Heart left ventricle (tissue), 16 donors: Measurements from ENCODE around the gene VRTN. TPM values are rescaled to one million over a fixed set of nuclear protein-coding genes. Genes with fewer than 3 reads are reported as not detected.

ENCODE experiments used
- ATAC-seq, 4 donors: fragments of 200-7000 bp; cut with Tn5 transposase; one replicate each; pipeline ENCODE4 v1.9.1; 2020 to 2022; ENCODE audit warnings: moderate library complexity in 4 of 4, mild to moderate bottlenecking in 3 of 4, moderate number of reproducible peaks in 1 of 4
- DNase-seq, 5 donors: peaks; one replicate each; pipeline ENCODE4 v3.0.0-alpha.2; 2020
- H3K27ac ChIP-seq, 12 donors: fragments of 200-600 bp; sonication (generic) in 4 of 12; one replicate each; pipeline versions ENCODE4 v1.5.0 to v1.8.0; 2016 to 2022; ENCODE audit warnings: mild to moderate bottlenecking in 2 of 12
- H3K27me3 ChIP-seq, 9 donors: fragments of 200-600 bp; sonication (generic) in 2 of 9; one replicate each; pipeline versions ENCODE4 v1.5.1 to v1.8.0; 2016 to 2022; ENCODE audit warnings: mild to moderate bottlenecking in 3 of 9
- H3K36me3 ChIP-seq, 9 donors: fragments of 200-600 bp; sonication (generic) in 2 of 9; one replicate each; pipeline versions ENCODE4 v1.5.0 to v1.8.0; 2018 to 2022; ENCODE audit warnings: mild to moderate bottlenecking in 2 of 9
- H3K4me1 ChIP-seq, 12 donors: fragments of 200-600 bp; sonication (generic) in 4 of 12; one replicate each; pipeline versions ENCODE4 v1.5.0 to v1.8.0; 2016 to 2022; ENCODE audit warnings: mild to moderate bottlenecking in 3 of 12
- H3K4me3 ChIP-seq, 12 donors: fragments of 200-600 bp; sonication (generic) in 4 of 12; one replicate each; pipeline versions ENCODE4 v1.5.0 to v1.8.0; 2017 to 2022; ENCODE audit warnings: mild to moderate bottlenecking in 9 of 12, moderate library complexity in 4 of 12
- H3K9me3 ChIP-seq, 12 donors: fragments of 200-600 bp; sonication (generic) in 4 of 12; one replicate each; pipeline versions ENCODE4 v1.5.0 to v1.8.0; 2016 to 2022; ENCODE audit warnings: mild to moderate bottlenecking in 1 of 12
- POLR2A ChIP-seq, 2 donors: fragments of 450-650 bp; IDR thresholded peaks; one replicate each; pipeline ENCODE4 v1.6.1; 2017; ENCODE audit warnings: antibody characterized with exemption in 2 of 2, mild to moderate bottlenecking in 2 of 2, moderate library complexity in 2 of 2
- WGBS, 4 donors: extraction: QIAGEN DNeasy Blood & Tissue Kit in 2 of 4; methylation state at CpG; one replicate each; pipeline versions ENCODE4 v1.1.5 to v1.1.7; 2013 to 2018; 5-methylcytosine and 5-hydroxymethylcytosine counted together
- intact Hi-C, 10 donors: fragments of 100-400 bp; cut with DNase I; formaldehyde crosslinking; loops; one replicate each; pipeline versions ENCODE4 v1.11.1 to v1.14.2; 2022
- polyA plus RNA-seq, 2 donors: library from polyadenylated mRNA; stranded (reverse); fragments of 200-250 nt; gene quantifications; one replicate each; pipeline ENCODE4 v1.2.3, GENCODE V29; 2013
- total RNA-seq, 9 donors: library from RNA; depleted of rRNA in 2 of 9; stranded (reverse); fragments of >200 nt in 2 of 9; fragmentation: NEBNext Ultra II Directional in 3 of 9; extraction: Animal tissue kit (Norgen Biotek cat#: 25700) in 3 of 9; gene quantifications; one replicate each; pipeline versions ENCODE4 v1.1.0 to v1.2.4, GENCODE V29; 2016 to 2023
- TF ChIP-seq, protein P1 (sequence below), 12 donors: fragments of 200-600 bp; sonication (generic) in 4 of 12; IDR thresholded peaks; one replicate each; pipeline versions ENCODE4 v1.5.0 to v1.8.0; 2018 to 2022; ENCODE audit warnings: antibody characterized with exemption in 12 of 12, mild to moderate bottlenecking in 5 of 12
- donor health status: ischemic (EF 13 %, LVEDD 7.1; RV severe dilation, severe dysfunction).
- donor health status: healthy with polysubstance abuse.
- donor health status: DM: no; HTN: yes; CAD: no.
- donor health status: DM: no; HTN: no; CAD: no.
- donor health status: ischemic (EF 25% LVEDD 6.9; RV normal size, moderate dysfunction).
- donor health status: ischemic (EF 25% LVEDD 5.7; RV mildly dilated, moderate dysfunction).
- donor health status: healthy.
- donor health status: DM: yes; HTN: yes; CAD: no.
- donor health status: ischemic (EF 35%, LVEDD 5.7; RV mildly dilated, moderate dysfunction).
- donor health status: nonischemic (EF 11% LVEDD 7.7; RV severe dilation, severe dysfunction).
- donor health status: DM: yes; HTN: yes; CAD: no.
- donor health status: PGD.
- donor health status: ischemic (EF 29% LVEDD 5.4; RV normal size, mild dysfunction).
- donor health status: nonischemic (EF 23%, LVEDD 6.1; RV moderate dilation, normal function).

The VRTN gene
- total and polyA plus RNA-seq, 11 donors, result not detected

- H3K27me3 ChIP-seq, result peaks cover 0 to 22% (median 0%) of the 10 kb centered on the region in 9 donors
- DNase-seq (no peak), ATAC-seq (no peak)
- H3K4me1 ChIP-seq, result no peaks in the 10 kb centered on the region
- H3K27ac ChIP-seq, result no peak overlapping the region
- no peaks in the 10 kb centered on the region for H3K9me3 ChIP-seq
- H3K36me3 ChIP-seq, result no peaks in the 10 kb centered on the region
- intact Hi-C loops, result no loop called here
- TF ChIP-seq POLR2A (IDR thresholded peaks at IDR 0.05), result no peak
- TF ChIP-seq, protein P1, sequence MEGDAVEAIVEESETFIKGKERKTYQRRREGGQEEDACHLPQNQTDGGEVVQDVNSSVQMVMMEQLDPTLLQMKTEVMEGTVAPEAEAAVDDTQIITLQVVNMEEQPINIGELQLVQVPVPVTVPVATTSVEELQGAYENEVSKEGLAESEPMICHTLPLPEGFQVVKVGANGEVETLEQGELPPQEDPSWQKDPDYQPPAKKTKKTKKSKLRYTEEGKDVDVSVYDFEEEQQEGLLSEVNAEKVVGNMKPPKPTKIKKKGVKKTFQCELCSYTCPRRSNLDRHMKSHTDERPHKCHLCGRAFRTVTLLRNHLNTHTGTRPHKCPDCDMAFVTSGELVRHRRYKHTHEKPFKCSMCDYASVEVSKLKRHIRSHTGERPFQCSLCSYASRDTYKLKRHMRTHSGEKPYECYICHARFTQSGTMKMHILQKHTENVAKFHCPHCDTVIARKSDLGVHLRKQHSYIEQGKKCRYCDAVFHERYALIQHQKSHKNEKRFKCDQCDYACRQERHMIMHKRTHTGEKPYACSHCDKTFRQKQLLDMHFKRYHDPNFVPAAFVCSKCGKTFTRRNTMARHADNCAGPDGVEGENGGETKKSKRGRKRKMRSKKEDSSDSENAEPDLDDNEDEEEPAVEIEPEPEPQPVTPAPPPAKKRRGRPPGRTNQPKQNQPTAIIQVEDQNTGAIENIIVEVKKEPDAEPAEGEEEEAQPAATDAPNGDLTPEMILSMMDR (IDR thresholded peaks at IDR 0.05), result no peak
- no peak overlapping the region for H3K4me3 ChIP-seq
- 90 to 93% (median 92%) methylated on average over 22 to 32 of the region's 32 CpGs for WGBS, 4 donors
These were observed 8.8 kb downstream of the VRTN start for GRCh38 chr14:74356892-74357575.

GRCh38 chr14:74357585-74357984, 9.3 kb downstream of the VRTN start:
- ATAC-seq (no peak), DNase-seq (no peak)
- Histone ChIP-seq H3K4me1 (peaks cover 0 to 3% (median 0%) of the 10 kb centered on the region in 12 donors), H3K4me3 (no peak overlapping the region), H3K27ac (no peak overlapping the region), H3K27me3 (peaks cover 0 to 16% (median 0%) of the 10 kb centered on the region in 9 donors), H3K36me3 (no peaks in the 10 kb centered on the region), H3K9me3 (no peaks in the 10 kb centered on the region)
- intact Hi-C loops, result no loop called here
- TF ChIP-seq, protein P1 (IDR thresholded peaks at IDR 0.05), result no peak
- TF ChIP-seq POLR2A (IDR thresholded peaks at IDR 0.05), result no peak
- 87 to 93% (median 88%) methylated on average over 4 to 19 of the region's 19 CpGs for WGBS, 4 donors

DNA sequence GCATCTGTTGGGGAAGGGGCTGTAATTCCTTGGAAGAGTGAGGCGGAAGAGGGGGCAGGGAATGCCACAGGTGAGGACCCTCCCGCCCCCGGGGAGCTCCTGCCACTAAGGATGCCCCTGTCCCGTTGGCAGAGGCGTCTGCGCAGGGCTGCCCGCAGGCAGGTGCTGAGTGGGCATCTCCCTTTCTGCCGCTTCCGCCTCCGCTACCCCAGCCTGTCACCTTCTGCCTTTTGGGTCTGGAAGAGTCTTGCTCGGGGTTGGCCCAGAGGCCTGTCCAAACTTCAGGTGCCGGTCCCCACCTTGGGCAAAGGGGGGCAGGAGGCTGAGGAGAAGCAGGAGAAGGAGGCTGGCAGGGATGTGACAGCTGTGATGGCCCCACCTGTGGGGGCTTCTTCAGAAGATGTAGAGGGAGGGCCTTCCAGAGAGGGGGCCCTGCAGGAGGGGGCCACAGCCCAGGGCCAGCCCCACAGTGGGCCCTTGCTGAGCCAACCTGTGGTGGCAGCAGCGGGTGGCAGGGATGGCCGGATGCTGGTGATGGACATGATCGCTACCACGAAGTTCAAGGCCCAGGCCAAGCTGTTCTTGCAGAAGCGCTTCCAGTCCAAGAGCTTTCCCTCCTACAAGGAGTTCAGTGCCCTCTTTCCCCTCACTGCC, 10.0 kb downstream of the VRTN start:
- H3K4me1 ChIP-seq, result peaks cover 0 to 4% (median 0%) of the 10 kb centered on the region in 12 donors
- no peaks in the 10 kb centered on the region for H3K36me3 ChIP-seq
- DNase-seq (no peak), ATAC-seq (peak in 1 of 4 donors; percentile 21)
- WGBS, 4 donors, result 90 to 93% (median 91%) methylated on average over 14 to 17 of the region's 17 CpGs
- no peak for TF ChIP-seq POLR2A (IDR thresholded peaks at IDR 0.05)
- no peaks in the 10 kb centered on the region for H3K9me3 ChIP-seq
- no peak overlapping the region for H3K27ac ChIP-seq
- intact Hi-C loops, result no loop called here
- no peak overlapping the region for H3K4me3 ChIP-seq
- peaks cover 0 to 9% (median 0%) of the 10 kb centered on the region in 9 donors for H3K27me3 ChIP-seq

DNA sequence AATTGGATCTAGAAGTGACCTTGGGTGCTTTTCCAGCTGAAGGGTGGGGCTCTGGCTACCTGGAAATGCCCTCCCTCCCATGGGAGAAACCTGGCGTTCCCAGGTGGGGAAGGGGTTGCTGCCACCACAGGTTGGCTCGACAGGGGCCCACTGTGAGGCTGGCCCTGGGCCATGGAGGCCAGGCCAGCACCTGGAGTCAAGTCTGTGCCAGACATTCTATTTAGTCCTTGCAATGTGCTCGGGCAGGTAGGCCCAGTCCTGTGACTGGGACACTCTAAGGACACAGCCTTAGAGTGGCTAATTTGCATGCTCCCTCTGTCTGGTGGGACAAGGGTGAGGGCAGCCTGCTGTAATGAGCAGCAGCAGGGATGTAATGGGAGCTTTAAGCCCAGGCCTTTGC, 11.9 kb downstream of the VRTN start:
- H3K9me3 ChIP-seq, result no peaks in the 10 kb centered on the region
- peaks cover 0 to 7% (median 0%) of the 10 kb centered on the region in 9 donors for H3K27me3 ChIP-seq
- no peak for DNase-seq
- H3K4me1 ChIP-seq, result peaks cover 0 to 4% (median 0%) of the 10 kb centered on the region in 12 donors
- intact Hi-C loops, result loop anchor here in 8 of 10 donors (5.0 to 10.0 kb wide), 5 partner anchors 117 to 442 kb away; partner anchors contain the start of genes LTBP2 (in 6 of the 8), ISCA2 (in 2 of the 8) and NPC2 (in 2 of the 8)
- no peak for ATAC-seq
- H3K27ac ChIP-seq, result no peak overlapping the region
- H3K4me3 ChIP-seq, result no peak overlapping the region
- 60 to 74% (median 65%) methylated on average over 2 to 3 of the region's 3 CpGs for WGBS, 4 donors
- TF ChIP-seq POLR2A (IDR thresholded peaks at IDR 0.05), result no peak
- TF ChIP-seq, protein P1 (IDR thresholded peaks at IDR 0.05), result no peak
- H3K36me3 ChIP-seq, result no peaks in the 10 kb centered on the region
